Tibial artery (tissue), 4 donors: ENCODE results near the gene GATAD2B.

Experiments
- DNase-seq, 2 donors: peaks; one replicate each; pipeline ENCODE4 v3.0.0-alpha.2; 2019
- H3K27ac ChIP-seq, 2 donors: fragments of 200-600 bp; sonication (generic) in 1 of 2; 1 replicate in 1 of 2; 2 replicates in 1 of 2; pipeline ENCODE4 v1.5.1; 2018 to 2019; ENCODE audit warnings: mild to moderate bottlenecking in 1 of 2
- H3K27me3 ChIP-seq, 2 donors: fragments of 200-600 bp; sonication (generic) in 1 of 2; one replicate each; pipeline versions ENCODE4 v1.5.1 to v1.6.0; 2016 to 2019
- H3K36me3 ChIP-seq, 3 donors: fragments of 200-600 bp; sonication (generic) in 2 of 3; one replicate each; pipeline ENCODE4 v1.5.1; 2016 to 2019; ENCODE audit warnings: mild to moderate bottlenecking in 2 of 3
- H3K4me1 ChIP-seq, 4 donors: fragments of 200-600 bp; sonication (generic) in 2 of 4; 1 replicate in 3 of 4; 2 replicates in 1 of 4; pipeline ENCODE4 v1.5.1; 2016 to 2019
- H3K4me3 ChIP-seq, 2 donors: fragments of 200-600 bp; sonication (generic) in 1 of 2; 1 replicate in 1 of 2; 2 replicates in 1 of 2; pipeline ENCODE4 v1.5.1; 2018 to 2019; ENCODE audit warnings: mild to moderate bottlenecking in 2 of 2
- H3K9me3 ChIP-seq, 3 donors: fragments of 200-600 bp; sonication (generic) in 1 of 3; one replicate each; pipeline ENCODE4 v1.5.1; 2016 to 2019
- CTCF ChIP-seq, 2 experiments: fragments of 200-600 bp in 1 of 2; fragments of 450-650 bp in 1 of 2; IDR thresholded peaks; one replicate each; pipeline ENCODE4 v1.5.1; 2017 to 2019; ENCODE audit warnings: antibody characterized with exemption in 2 of 2, mild to moderate bottlenecking in 1 of 2, moderate library complexity in 1 of 2
- intact Hi-C: fragments of 100-400 bp; cut with DNase I; formaldehyde crosslinking; loops from one replicate; pipeline ENCODE4 v1.15.0; 2023; ENCODE audit warnings: low total_unique reads

GATAD2B gene

GRCh38 chr1:153951183-153951582 lies 28.4 kb upstream of the GATAD2B start:
- H3K4me1 ChIP-seq, result peaks cover 0 to 28% (median 14%) of the 10 kb centered on the region in 4 donors
- no peak overlapping the region for H3K4me3 ChIP-seq
- TF ChIP-seq CTCF (IDR thresholded peaks at IDR 0.05), result no peak
- no peak for DNase-seq
- no peaks in the 10 kb centered on the region for H3K9me3 ChIP-seq
- no peaks in the 10 kb centered on the region for H3K27me3 ChIP-seq
- H3K36me3 ChIP-seq, result peaks cover 58 to 76% (median 72%) of the 10 kb centered on the region in 3 donors
- no peak overlapping the region for H3K27ac ChIP-seq
- intact Hi-C loops, result no loop called here

GRCh38 chr1:153946622-153947241 lies 24.0 kb upstream of the GATAD2B start, which contains the start of gene DENND4B:
Gene DENND4B (minus strand): TSS chr1:153946718. CDS start chr1:153944374, 2,344 bp downstream.
- intact Hi-C loops, result loop anchor here (2.0 to 10.0 kb wide), 3 partner anchors 41 to 272 kb away; partner anchors contain the start of genes ILF2, NPR1 and RAB13
- peak; percentile 75 to 90 for DNase-seq
- Histone ChIP-seq H3K27me3 (no peaks in the 10 kb centered on the region), H3K27ac (peak within 1 kb of the TSS; percentile 94 to 98), H3K9me3 (no peaks in the 10 kb centered on the region), H3K4me1 (peaks cover 0 to 31% (median 15%) of the 10 kb centered on the region in 4 donors), H3K4me3 (peak within 1 kb of the TSS; percentile 87 to 93), H3K36me3 (peaks cover 39 to 68% (median 52%) of the 10 kb centered on the region in 3 donors)
- peak; percentile 85 to 98 for TF ChIP-seq CTCF (IDR thresholded peaks at IDR 0.05)

GRCh38 chr1:153945795-153946621 lies 23.2 kb upstream of the GATAD2B start:
- peak overlapping the region; percentile 87 to 93 for H3K4me3 ChIP-seq
- TF ChIP-seq CTCF (IDR thresholded peaks at IDR 0.05), result no peak
- H3K36me3 ChIP-seq, result peaks cover 39 to 68% (median 52%) of the 10 kb centered on the region in 3 donors
- peak; percentile 87 to 95 for DNase-seq
- H3K4me1 ChIP-seq, result peaks cover 0 to 31% (median 15%) of the 10 kb centered on the region in 4 donors
- no peaks in the 10 kb centered on the region for H3K27me3 ChIP-seq
- intact Hi-C loops, result loop anchor here (2.0 to 10.0 kb wide), 3 partner anchors 41 to 271 kb away; partner anchors contain the start of genes ILF2, NPR1 and RAB13
- H3K27ac ChIP-seq, result peak overlapping the region; percentile 94 to 98
- H3K9me3 ChIP-seq, result no peaks in the 10 kb centered on the region

GRCh38 chr1:153945131-153945794 lies 22.5 kb upstream of the GATAD2B start:
- peaks cover 0 to 31% (median 15%) of the 10 kb centered on the region in 4 donors for H3K4me1 ChIP-seq
- no peak for TF ChIP-seq CTCF (IDR thresholded peaks at IDR 0.05)
- peak overlapping the region; percentile 87 to 93 for H3K4me3 ChIP-seq
- intact Hi-C loops, result loop anchor here (5.0 to 10.0 kb wide), 2 partner anchors 42 to 270 kb away; partner anchors contain the start of genes ILF2, NPR1 and RAB13
- no peaks in the 10 kb centered on the region for H3K9me3 ChIP-seq
- H3K27me3 ChIP-seq, result no peaks in the 10 kb centered on the region
- H3K36me3 ChIP-seq, result peaks cover 39 to 68% (median 52%) of the 10 kb centered on the region in 3 donors
- DNase-seq, result peak; percentile 63 to 86
- H3K27ac ChIP-seq, result peak overlapping the region; percentile 94 to 98

GRCh38 chr1:153944827-153945117 lies 22.0 kb upstream of the GATAD2B start:
- TF ChIP-seq CTCF (IDR thresholded peaks at IDR 0.05), result no peak
- DNase-seq, result no peak
- Histone ChIP-seq H3K27ac (peak overlapping the region; percentile 94 to 98), H3K27me3 (no peaks in the 10 kb centered on the region), H3K36me3 (peaks cover 40 to 68% (median 52%) of the 10 kb centered on the region in 3 donors), H3K4me3 (peak overlapping the region; percentile 87 to 93), H3K9me3 (no peaks in the 10 kb centered on the region), H3K4me1 (peaks cover 0 to 31% (median 15%) of the 10 kb centered on the region in 4 donors)
- intact Hi-C loops, result loop anchor here (5.0 to 10.0 kb wide), 2 partner anchors 43 to 270 kb away; partner anchors contain the start of genes ILF2, NPR1 and RAB13
